Mammary epithelial cell (primary cell): ENCODE data around the gene CHSY1.

Source experiments
- CTCF ChIP-seq, 2 donors: IDR thresholded peaks in 1 of 2; conservative IDR thresholded peaks in 1 of 2; 2 replicates each; pipeline ENCODE4 v1.5.1; 2011 to 2012; ENCODE audit warnings: inconsistent platforms in 2 of 2, low read length in 2 of 2, mild to moderate bottlenecking in 2 of 2, control low read depth in 1 of 2, low read depth in 1 of 2; ENCODE audit not compliant: insufficient read depth in 1 of 2; ENCODE audit errors: extremely low read depth in 1 of 2
- EZH2 ChIP-seq: IDR thresholded peaks from 2 replicates; pipeline ENCODE4 v1.6.1; 2012; ENCODE audit warnings: low read length, inconsistent platforms, borderline replicate concordance

DNA sequence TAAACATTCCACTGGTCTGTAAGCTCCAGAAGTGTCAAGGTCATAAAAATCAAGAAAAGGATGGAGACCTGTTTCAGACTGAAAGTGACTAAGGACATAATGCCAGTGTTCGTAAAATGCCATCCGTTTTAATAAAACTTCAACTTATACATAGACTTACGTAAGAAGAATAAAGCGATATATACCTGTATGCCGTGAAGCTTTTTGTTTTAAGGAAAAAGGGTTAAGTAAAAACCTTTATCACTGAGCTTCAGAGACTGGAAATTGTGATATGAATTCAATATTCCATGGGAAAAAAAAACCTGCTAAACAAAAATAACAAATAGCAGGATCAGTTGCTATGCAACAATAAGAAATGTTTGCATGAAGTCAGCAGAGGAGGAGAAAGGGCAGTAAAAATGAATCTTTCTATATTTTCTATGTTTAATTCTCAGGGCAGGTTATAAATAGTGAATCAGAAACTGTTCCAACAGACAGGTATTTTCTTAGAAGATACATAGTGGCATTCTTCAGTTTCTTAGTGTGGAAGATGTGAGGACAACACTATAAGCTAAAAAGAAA, 42.5 kb downstream of the CHSY1 start:
- no peak for TF ChIP-seq CTCF (conservative IDR thresholded peaks at IDR 0.05 in 1 of 2, IDR thresholded peaks at IDR 0.05 in 1 of 2; ENCODE audit: extremely low read depth in 1 of 2, insufficient read depth in 1 of 2, low read depth in 1 of 2, low read length in 2 of 2)
- no peak for TF ChIP-seq EZH2
